HG03469 (cell line): ENCODE measurements around the gene CRACR2A.

Experiments used
- ATAC-seq: cut with Tn5 transposase; IDR thresholded peaks from one replicate; pipeline ENCODE4 v1.9.1; 2021; ENCODE audit warnings: mild to moderate bottlenecking, moderate library complexity, moderate number of reproducible peaks; ENCODE audit not compliant: unreplicated experiment

CRACR2A gene

DNA sequence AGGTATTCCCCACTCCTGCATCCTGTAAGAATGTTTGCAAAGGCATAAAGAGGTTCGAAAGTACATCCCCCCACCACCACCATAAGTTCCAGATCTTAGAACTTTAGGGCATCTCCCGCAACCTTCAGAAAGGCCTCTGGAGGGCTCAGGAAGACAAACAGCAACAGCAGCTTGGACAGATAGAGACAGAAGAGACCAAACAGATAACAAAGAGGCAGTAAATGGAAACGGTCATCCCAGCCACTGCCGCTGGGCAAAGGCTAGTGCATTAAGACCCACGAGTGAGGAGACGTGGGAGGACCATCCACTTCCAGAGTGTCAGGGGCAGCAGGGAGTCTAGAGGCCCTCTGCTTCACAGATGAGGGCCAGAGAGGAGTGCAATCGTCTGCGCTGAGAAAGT lies 124.3 kb downstream of the CRACR2A start:
- no peak for ATAC-seq

DNA sequence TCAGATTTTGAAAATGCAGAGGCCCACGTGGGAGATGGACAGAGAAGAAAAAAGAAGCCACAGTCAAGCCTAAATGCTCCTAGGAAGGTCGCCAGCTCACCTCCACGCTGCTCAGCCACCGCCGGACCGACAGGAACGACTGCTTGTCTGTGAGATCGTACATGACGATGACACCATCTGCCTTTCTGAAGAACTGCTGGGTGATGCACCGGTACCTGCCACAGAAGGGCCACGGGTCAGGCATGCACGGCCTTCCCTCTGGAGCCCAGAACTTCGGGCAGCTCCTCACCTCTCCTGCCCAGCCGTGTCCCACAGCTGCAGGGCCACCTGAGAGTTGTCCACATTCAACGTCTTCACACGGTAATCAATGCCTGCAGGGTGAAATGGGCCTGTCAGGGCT lies 125.6 kb downstream of the CRACR2A start:
- ATAC-seq = no peak

DNA sequence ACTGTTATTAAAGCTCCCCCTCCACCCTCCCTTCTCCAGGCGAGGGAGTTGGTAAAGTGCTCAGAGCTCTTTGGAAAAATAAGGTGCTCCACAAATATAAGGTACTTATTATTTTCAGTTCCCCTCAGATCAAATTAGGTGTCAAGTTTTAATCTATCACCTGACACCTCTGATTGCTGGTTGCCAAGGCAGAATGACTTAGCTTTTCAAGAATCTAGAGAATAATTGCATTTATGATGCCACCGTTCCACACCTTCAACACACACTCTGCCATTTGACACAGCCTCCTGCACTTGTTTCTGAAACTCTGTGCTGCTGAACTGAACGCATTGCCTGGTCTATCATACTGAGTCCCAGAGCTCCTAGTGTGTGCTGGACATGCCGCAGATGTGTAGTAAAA lies 128.6 kb downstream of the CRACR2A start:
- no peak for ATAC-seq

- ATAC-seq = no peak
These were observed 129.9 kb downstream of the CRACR2A start for GRCh38 chr12:3622822-3623690.

GRCh38 chr12:3622021-3622821 lies 130.7 kb downstream of the CRACR2A start:
- ATAC-seq = no peak

DNA sequence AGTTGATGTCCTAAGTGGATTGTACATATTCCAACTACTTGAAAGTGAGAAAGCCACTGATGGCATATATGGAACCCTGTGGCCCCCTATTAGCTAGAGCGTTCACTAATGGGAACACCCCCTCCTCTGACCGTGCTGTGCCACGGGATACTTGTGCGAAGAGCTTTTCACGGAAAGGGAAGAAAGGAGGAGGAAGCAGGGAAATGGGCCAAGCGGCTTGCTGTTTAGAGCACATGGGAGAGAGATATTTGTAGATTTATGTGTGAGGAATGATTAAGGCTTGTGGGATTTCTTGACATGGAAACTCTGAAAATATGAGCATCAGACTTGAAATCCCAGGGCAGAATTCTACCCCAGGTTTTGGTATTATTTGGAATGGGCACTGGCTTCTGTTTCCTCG lies 132.1 kb downstream of the CRACR2A start:
- ATAC-seq = no peak

DNA sequence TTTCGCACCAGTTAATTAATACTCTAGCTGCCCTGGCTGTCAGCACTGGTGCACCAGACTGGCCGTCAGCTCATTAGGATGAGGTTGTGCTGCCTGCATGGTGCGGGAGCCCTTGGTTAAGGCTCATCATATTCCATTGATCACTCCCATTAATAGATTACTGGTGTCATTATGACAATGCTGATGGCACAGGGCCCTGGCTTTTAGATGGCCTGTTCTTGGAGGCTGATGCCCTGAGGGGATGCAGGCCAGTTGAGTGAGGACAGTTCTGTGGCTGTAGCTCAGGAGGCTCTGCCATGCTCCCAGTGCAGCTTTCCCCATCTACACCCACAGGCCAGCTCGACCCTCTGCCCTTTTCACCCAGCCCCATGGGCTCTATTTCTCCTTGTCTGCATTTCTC lies 135.3 kb downstream of the CRACR2A start:
- ATAC-seq = no peak

DNA sequence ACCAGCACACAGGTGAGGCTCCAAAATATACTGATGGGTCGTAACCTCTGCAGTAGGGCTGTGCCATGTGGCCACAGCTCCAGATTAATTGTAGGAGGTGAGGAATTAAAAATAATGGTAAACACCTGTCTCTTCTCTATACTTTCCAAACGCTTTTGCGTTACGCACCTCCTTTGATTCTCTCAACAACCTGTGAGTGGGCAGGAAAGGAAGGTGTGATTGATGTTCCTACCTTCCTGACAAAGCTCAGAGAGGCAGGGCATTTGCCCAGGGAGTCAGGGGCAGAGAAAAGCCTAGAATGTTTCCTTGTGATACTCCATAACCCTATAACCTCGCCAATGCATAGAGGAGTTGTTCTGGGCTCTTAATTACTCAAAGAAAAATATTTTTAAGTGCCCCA lies 137.0 kb downstream of the CRACR2A start:
- no peak for ATAC-seq

DNA sequence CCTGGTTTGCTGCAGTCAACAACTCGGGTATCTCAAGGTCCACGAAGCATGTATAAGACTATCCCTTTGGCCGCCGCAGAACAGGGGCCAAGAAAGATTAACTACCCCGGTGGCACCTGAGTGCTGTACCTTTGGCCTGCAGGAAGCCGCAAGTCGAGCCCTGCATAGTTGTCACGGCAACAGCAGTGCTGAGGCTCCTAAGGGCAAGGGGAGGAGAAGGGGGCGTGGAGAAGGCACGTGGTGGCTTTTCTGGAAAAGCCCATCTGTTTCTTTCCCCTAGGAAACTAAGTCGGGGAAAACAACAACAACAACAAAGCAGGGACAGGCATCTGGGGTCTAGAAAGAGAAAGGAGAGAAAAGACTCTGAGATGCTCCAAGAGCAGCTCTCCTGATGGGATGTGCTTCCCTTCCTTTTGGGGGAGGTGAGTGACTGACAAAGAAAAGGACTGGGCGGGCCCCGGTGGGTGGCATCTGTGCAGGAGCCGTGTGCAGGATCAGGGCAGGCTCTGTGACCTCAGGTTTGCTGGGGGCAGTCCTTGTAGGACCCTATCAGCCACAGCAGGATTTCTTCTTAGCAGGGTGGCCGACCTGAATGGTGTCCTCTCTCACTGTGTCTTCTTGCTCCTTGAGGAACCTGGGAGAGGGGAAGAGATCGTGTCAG lies 138.0 kb downstream of the CRACR2A start:
- no peak for ATAC-seq

DNA sequence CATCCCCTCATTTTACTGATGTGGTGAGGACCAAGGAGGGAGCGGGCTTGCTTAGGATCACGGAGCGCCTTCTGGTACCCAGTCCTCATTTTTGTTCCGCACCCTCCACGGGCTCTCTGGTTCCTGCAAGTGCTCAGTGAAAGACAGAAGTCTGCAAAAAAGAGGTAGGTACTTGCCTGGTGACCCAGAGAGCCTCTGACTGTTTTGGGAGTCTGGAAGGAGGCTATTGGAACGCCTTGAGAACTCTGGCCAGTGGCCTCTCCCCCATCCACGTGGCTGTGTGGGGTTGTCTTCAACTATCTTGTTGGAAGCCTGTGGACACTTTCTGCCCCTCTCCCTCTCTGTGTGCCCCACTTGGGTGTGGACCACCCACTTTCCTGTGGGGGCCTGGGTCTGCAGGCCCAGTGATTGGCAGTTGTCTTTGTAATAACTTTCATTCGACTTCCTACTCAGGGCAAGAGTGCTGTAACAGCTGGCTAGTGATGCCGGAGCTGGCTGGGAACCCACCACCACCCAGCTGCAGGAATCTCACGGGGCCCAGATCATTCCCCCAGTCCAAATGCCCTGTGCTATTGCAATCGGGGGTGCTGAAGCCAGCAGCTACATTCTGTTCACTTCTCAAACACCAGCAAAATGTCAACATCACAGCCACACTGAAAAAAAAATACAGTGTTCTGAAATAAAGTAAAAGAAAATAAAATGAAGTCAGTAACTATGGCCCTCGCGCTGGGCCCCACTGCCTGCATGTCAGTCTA lies 139.1 kb downstream of the CRACR2A start:
- ATAC-seq = no peak

DNA sequence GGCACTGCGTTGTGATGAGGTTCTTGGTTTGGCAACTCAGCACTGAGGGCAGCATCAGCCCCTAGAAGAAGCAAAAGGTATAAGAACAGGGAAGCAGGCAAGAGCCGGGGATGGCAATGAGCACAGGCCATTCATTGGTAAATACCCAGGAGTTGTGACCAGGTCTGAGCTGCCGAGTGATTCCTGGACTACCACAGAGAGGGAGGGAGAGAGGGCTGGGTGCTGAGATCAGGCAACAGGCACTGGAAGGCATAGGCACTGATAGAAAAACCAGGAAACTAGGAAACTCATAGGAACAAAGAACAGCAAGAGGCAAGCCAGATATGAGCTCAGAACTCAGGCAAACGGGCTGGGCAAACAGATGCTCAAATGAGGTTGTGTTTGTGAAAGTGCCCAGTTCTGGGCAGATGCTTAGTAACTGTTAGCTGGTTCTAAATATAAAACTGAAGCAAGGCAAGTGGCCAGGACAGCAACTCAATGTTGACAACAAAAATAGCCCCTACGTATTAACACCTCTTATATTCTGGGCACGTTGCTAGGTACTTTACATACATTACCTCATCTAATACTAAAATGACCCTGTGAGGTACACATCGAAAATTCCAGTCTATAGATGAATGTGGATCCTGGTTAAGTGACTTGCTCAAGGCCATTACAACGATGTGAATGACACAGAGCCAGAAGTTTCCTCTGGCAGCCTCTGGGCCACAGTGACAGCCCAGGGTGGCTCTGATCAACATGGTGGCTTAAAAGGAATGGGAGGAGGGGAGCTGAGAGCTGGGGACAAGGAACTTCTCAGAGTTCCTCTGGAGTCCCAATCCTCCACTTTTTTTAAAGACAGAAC lies 140.8 kb downstream of the CRACR2A start:
- no peak for ATAC-seq

GRCh38 chr12:3607821-3608220 lies 145.1 kb downstream of the CRACR2A start:
- ATAC-seq = no peak

DNA sequence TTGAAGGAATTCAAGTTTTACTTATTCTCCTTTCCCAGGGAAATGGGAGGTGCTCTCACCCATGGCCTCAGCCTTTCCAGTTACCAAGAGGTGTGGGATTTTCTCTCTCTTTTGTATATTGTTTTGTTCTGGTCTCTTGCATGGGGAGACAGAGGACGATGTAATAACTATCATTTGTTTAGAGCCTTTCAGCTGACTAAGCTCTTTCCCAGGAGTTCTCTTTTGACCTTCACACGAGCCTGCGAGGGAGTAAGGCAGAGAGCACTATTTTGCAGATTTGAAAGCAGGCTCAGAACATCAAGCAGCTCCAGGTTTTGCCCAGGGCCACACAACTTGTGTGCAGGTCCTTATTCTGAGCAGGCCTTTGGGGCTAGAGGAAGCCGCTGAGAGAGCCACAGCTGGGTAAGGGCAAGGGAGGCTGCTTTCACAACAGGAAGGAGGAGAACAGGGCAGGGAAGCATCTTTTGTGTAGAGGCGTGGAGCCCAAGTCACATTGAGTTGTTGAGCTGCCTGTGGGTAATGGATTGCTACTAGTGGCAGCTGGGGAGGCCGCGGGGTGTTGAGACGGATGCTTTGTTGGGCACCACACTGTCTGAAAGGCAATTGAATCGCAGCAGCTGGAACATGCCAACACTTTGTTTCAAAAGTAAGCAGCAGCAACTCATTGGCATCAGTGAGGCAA lies 145.7 kb downstream of the CRACR2A start:
- no peak for ATAC-seq

DNA sequence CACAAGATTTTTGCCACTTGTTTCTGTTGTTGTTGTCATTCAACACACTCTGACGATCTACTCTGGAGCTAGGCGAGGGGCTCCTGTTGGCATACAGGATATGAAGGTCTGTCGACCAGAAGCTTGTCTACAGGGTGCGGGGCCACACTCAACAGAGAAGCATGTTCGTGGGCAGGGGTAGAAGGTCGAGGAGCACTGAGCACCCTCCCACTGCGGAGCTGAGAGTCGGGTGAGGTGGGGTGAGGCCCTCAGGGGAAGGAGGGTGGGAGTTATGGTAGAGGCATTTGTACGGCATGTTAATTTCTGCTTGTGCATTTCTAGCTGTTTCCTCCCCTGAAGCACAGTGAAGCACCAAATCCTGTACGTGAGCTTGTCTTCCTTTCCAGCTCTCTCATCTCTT lies 146.8 kb downstream of the CRACR2A start:
- no peak for ATAC-seq

GRCh38 chr12:3605692-3606091 lies 147.2 kb downstream of the CRACR2A start:
- no peak for ATAC-seq

GRCh38 chr12:3604748-3605586 lies 147.9 kb downstream of the CRACR2A start:
- no peak for ATAC-seq

DNA sequence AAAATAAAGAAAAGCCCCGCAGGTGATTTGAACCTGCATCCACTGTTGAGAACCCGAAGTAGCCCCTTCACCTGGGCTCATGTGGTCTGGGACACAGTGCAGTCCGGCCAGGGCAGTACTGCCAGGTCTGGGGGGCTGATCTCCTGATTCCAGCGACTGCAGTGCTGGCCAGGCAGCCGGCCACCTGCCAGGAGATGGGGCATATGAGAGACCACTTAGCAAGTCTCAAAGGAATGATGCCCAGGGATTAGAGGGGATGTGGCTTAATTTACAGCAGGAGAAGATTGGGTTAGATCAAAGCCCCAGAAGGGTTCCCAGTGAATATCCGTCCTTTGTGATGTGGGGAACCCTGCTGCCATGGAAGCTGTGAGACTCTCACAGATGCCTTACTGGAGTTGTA lies 148.6 kb downstream of the CRACR2A start:
- ATAC-seq = no peak

GRCh38 chr12:3603576-3603975 lies 149.3 kb downstream of the CRACR2A start:
- no peak for ATAC-seq

- no peak for ATAC-seq
These were observed 150.4 kb downstream of the CRACR2A start for GRCh38 chr12:3602488-3602887.
